Activated CD8-positive, alpha-beta memory T cell treated with anti-CD3 and anti-CD28 coated beads, Interleukin-2, amount 50 U/mL, for 1 hour (primary cell): ENCODE data around the gene SLC13A4.
"Not testable (repeated sequence)": the region's sequence is repeated elsewhere in the genome, so short reads cannot be mapped to it uniquely, and the experiment has no call there.

Experiments used
- DNase-seq: peaks from one replicate; pipeline ENCODE4 v3.0.0-alpha.2; 2020; ENCODE audit errors: extremely low read depth

Gene SLC13A4

GRCh38 chr7:135728136-135728669 lies at the start of gene SLC13A4:
Gene SLC13A4 (minus strand): TSS chr7:135728186. CDS start chr7:135727496, 690 bp downstream.
- no peak for DNase-seq

GRCh38 chr7:135775915-135776314 lies 47.9 kb upstream of the SLC13A4 start:
- not testable (repeated sequence) for DNase-seq

- DNase-seq: no peak
These were observed 47.2 kb upstream of the SLC13A4 start for GRCh38 chr7:135775230-135775629.

DNA sequence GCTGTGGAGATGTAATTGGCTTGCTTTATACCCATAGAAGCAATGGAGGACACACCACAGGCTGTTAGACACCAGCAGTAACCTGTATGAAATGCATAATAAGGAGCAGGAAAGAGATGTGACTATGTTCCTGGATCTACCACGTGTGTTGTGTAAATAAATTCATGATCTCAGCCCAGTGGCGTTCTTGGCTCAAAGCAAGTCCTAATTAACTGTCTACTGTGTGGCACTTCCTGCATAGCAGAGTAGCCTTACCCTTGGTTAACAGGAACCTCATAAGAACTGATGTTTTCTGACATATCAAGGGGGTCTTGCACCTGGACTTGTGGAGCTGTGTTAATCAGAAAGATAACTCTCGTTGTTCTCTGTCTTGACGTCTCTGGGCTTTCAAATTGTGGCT lies 46.3 kb upstream of the SLC13A4 start:
- no peak for DNase-seq

DNA sequence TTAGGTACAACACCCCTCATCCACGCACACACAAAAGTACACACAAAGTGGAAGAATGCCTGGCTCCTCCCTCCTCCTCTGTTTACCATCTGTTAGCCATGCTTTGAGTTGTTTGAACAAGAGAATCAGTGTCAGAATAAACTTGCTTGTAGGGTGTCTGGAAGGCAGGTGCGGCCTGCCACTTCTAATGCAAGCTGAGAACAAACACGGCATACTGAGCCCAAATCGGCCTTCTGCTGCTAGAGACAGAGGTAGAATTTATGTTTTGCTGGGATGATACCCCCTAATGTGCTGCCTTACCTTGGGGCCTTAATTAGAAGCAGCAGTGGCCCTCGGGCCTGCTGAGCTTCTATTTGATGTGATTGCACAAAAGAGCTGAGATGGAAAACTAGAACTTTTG lies 45.5 kb upstream of the SLC13A4 start:
- DNase-seq: no peak

DNA sequence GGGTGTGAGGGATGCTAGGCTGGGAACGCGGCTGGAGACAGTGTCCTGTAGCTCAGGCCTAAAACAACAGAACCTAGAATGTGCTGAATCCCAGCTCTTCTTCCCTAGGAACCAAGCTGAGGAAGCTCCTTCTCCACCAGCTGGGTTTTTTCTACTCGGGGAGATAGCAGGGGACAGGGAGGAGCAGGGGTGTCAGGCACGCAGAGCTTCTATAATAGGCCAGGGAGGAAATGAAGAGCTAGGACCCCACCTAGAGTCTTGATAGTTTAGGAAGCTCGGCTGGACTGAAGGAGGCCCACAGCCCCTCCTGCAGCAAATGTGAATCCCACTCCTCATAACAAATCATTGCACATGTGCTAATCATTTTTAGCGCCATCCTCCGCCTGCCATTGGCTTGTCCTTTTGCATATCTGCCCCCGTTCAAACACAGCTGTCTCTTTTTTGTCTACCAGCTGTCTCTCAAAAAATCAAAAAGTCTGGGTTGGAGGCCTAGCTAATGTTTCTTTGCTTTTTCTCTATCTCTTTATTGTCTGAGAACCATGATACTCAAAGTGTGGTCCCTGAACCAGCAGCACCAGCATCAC lies 44.7 kb upstream of the SLC13A4 start:
- no peak for DNase-seq

- DNase-seq: no peak
These were observed 44.1 kb upstream of the SLC13A4 start for GRCh38 chr7:135771961-135772638.

DNA sequence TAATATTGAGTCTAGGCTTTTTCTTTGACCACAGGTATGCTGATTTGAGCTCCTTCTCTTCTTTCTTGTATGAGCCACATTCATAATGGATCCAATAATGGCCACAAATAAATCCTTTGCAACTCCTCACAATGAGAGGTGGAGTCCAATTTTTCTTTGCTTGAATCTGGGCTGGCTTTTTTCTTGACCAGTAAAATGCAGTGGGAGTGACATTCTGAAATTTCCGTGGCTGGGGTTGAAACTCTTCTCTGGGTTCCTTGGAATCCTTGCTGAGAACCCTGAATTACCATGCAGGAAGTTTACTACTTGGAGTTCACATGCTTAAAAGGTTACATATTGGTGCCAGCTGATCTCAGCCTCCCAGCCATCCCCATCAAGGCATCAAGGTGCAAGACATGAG lies 43.1 kb upstream of the SLC13A4 start:
- DNase-seq: no peak

GRCh38 chr7:135770139-135770710 lies 42.2 kb upstream of the SLC13A4 start:
- DNase-seq: no peak

- DNase-seq: no peak
These were observed 41.2 kb upstream of the SLC13A4 start for GRCh38 chr7:135769005-135769802.

DNA sequence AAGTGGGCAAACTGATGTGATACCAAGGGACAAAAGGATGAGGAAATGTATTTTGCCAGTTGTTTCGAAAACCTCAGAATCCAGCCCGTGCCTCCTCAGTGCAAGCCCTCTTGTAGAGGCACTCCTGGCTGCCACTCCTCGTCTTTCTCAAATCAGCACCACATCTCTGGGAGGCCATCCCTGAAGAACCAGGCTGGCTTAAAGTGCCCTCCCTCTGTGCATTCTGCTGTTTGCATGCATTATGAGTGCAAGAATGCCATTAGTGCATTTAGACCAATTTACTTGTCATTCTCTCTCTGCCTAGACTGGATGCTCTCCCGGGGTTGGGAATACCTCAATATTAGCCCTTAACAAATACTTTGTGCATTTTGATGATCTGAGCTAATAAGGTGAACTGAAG lies 40.5 kb upstream of the SLC13A4 start:
- DNase-seq: no peak

- no peak for DNase-seq
These were observed 40.1 kb upstream of the SLC13A4 start for GRCh38 chr7:135768064-135768463.

- DNase-seq: no peak
These were observed 35.3 kb upstream of the SLC13A4 start for GRCh38 chr7:135763261-135763660.

DNA sequence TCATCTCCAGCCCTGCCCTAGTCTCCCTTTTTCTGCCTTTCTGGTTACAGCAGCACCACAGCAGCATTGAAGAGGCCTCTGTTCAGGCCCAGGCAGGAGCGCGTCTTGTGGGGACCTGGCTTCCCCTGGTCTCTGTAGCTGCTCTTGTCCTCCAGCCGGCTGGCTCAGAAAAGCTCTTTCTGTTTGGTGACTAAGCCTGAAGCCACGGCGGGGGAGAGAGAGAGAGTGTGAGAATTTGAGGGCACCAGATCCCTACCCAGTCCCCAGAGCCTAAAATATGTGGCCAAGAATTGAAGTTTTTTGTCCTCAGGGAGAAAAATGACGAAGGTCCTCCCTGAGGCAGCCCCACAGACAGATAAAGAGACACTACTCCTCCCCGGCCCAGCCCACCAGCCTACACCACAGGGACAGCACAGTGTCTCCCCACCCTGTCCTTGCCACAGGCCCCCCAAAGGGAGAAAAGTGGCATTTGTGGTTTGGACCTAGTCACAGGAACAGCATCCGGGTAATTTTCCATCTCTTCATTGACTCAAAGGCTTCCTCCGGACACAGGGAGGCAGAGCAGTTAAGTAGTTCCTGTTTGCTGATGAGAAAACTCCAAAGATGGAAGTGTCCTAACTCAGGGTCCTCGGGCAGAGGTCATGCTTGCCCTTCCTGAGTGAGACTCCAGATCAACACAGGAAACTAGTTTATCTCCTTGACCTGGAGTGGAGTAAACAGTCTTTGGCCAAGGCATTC lies 33.9 kb upstream of the SLC13A4 start:
- no peak for DNase-seq

- DNase-seq: no peak
These were observed 31.5 kb upstream of the SLC13A4 start for GRCh38 chr7:135759532-135759931.

GRCh38 chr7:135758531-135758932 lies 30.5 kb upstream of the SLC13A4 start:
- DNase-seq: no peak

- DNase-seq: no peak
These were observed 29.9 kb upstream of the SLC13A4 start for GRCh38 chr7:135757719-135758411.

DNA sequence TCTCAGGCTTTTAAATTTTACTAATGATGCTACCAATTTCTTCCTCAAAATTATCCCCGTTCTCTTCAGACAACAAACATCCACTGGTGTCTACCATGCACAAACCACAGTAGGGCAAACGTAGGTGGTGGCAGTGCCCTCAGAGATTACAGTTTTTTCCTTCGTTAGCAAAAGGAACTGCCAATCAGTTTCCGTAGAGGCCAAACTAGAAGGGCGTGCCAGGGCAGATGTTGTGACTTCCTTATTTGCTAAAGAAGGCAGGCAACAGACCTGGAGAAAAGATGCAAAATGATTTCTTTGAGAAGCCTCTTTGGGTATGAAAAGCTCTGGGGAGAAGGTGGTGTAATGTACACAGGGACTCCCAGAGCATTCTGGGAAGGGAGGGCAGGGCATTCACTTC lies 28.2 kb upstream of the SLC13A4 start:
- DNase-seq: no peak

GRCh38 chr7:135755351-135755753 lies 27.4 kb upstream of the SLC13A4 start:
- DNase-seq: no peak

DNA sequence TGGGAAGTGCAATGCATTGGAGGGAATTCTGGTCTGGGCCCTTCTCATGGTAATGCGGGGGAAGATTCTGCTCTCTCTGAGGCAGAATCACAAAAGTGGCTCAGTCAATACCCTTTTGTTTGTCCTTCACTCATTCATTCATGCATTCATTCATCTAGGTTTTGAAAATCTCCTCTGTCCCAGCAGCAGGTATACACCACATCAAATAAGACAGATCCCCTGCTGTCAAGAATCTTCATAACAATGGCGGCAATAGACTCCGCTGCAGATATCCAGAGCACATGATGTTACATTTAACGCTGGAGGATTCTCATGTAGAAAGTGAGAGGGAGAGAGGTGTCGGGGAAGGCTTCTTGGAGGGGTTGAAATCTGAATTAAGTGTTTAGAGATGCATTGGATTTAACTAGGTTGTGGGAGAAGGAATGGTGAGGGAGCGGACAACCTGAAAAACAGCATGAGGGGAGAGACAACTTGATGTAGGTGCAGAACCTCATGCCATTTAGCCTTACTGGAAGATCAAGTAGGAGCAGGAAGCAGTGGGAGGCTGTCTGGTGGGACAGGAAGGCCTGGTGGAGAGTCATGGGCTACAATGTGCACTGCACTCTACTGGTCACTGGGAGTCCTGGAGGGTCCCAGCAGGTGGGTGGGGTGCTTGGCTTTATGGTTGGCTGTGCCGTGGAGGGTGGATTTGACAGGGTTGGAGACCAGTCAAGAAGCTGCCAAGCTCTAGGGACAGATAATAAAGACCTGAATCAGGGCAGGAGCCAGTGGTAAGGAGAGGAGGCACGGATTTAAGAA lies 25.8 kb upstream of the SLC13A4 start:
- no peak for DNase-seq
